GM12872 (cell line): Measurements from ENCODE around the gene PRDX2.

Experiments used
- TF ChIP-seq, protein P1 (sequence below): IDR thresholded peaks from 3 replicates; pipeline ENCODE4 v1.5.1; 2011; ENCODE audit warnings: low read depth, mild to moderate bottlenecking, low read length, moderate library complexity; ENCODE audit not compliant: insufficient read depth

The PRDX2 gene

GRCh38 chr19:12749938-12750521, 51.6 kb downstream of the PRDX2 start:
- TF ChIP-seq, protein P1, sequence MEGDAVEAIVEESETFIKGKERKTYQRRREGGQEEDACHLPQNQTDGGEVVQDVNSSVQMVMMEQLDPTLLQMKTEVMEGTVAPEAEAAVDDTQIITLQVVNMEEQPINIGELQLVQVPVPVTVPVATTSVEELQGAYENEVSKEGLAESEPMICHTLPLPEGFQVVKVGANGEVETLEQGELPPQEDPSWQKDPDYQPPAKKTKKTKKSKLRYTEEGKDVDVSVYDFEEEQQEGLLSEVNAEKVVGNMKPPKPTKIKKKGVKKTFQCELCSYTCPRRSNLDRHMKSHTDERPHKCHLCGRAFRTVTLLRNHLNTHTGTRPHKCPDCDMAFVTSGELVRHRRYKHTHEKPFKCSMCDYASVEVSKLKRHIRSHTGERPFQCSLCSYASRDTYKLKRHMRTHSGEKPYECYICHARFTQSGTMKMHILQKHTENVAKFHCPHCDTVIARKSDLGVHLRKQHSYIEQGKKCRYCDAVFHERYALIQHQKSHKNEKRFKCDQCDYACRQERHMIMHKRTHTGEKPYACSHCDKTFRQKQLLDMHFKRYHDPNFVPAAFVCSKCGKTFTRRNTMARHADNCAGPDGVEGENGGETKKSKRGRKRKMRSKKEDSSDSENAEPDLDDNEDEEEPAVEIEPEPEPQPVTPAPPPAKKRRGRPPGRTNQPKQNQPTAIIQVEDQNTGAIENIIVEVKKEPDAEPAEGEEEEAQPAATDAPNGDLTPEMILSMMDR, result no peak

- TF ChIP-seq, protein P1, result no peak
Measured at GRCh38 chr19:12748489-12748888, 53.1 kb downstream of the PRDX2 start.
